ENCODE data around the gene TMEM256. TPM values are rescaled to one million over a fixed set of nuclear protein-coding genes. Genes with fewer than 3 reads are reported as not detected.

The TMEM256 gene
- total and polyA plus RNA-seq, 9 of the 15 experiments (the other 6 are each of a cell fraction or from before 2014, with no cell fraction given), result 43.4 to 177 (median 68.5) TPM

DNA sequence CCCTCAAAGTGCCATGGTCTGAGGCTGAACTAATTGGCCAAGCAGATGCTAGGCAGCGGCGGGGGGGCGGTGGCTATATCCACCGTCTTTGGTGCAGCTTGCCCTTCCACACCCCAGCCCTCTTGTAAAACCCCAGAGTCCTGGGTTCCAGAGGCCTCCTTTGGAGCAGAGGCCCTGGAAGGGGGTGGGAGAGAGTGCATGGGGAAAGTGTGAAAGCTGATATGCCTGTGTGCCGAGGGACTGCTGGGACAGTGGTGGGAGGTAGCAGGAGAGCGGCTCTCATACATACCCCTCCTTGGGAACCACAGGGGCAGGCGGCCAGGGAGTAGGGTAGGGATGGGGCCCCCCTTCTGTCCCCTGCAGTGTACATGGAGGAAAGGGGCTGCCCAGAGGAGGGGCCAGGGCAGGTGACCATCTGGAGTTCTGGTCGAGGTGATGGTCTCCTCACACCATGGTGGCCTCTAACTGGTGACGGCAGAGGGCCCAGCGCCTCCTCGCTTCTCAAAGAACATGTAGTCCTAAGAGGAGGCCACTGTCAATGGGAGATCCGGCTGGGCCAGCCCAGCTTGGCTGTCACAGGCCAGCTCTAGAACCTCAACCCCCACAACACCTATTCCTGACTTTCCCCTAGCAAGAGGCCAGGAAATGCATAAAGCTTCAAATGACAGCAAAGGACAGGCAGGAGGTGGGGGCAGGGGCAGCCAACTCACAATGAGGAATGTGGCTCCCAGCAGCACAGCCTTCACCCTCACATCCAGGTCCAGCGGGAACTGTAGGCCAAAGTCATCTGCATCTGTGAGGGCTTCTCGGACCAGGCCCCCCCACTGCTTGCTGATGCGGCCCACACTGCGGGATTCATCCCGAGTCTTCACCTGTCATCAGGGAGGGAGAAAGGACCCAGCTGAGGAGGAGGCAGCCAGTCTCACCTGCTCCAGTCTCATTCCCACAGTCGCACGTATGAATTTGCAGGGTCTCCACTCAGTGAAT is 13.7 kb downstream of the TMEM256 start:
- H4K20me1 ChIP-seq (replicated peaks; ENCODE audit: control insufficient read depth, insufficient read depth, low read length), result no peaks in the 10 kb centered on the region
- peaks cover 8% of the 10 kb centered on the region; the same call in 1 of the 3 replicates for H3K36me3 ChIP-seq (ENCODE audit: control insufficient read depth, insufficient read depth, low read length)
- H3K27ac ChIP-seq (ENCODE audit: extremely low read depth, low read depth, low read length), result no peak overlapping the region
- TF ChIP-seq ZNF644 (tag; IDR thresholded peaks at IDR 0.05; ENCODE audit: low read depth) (no peak), SNRNP70 (optimal IDR thresholded peaks at IDR 0.05; ENCODE audit: low read depth, low read length) (no peak), RBM22 (IDR thresholded peaks at IDR 0.05; ENCODE audit: low read depth, low read length, poor library complexity, severe bottlenecking) (no peak), POU5F1 (IDR thresholded peaks at IDR 0.05; ENCODE audit: borderline replicate concordance, low read depth, low read length, partially characterized antibody) (no peak), HMG20B (CRISPR knock-in tag; IDR thresholded peaks at IDR 0.05) (no peak), MAFF (IDR thresholded peaks at IDR 0.05; ENCODE audit: low read length) (no peak), GABPB2 (CRISPR knock-in tag; conservative IDR thresholded peaks at IDR 0.05) (no peak), DACH1 (IDR thresholded peaks at IDR 0.05; ENCODE audit: partially characterized antibody) (no peak), TCF7L2 (IDR thresholded peaks at IDR 0.05; ENCODE audit: low read depth, low read length) (no peak), ZNF24 (IDR thresholded peaks at IDR 0.05) (no peak), HNRNPLL (IDR thresholded peaks at IDR 0.05; ENCODE audit: low read depth, low read length, poor library complexity, severe bottlenecking) (no peak), ZFP36 (IDR thresholded peaks at IDR 0.05; ENCODE audit: low read depth, low read length, partially characterized antibody) (no peak)
- TF ChIP-seq, protein P1, sequence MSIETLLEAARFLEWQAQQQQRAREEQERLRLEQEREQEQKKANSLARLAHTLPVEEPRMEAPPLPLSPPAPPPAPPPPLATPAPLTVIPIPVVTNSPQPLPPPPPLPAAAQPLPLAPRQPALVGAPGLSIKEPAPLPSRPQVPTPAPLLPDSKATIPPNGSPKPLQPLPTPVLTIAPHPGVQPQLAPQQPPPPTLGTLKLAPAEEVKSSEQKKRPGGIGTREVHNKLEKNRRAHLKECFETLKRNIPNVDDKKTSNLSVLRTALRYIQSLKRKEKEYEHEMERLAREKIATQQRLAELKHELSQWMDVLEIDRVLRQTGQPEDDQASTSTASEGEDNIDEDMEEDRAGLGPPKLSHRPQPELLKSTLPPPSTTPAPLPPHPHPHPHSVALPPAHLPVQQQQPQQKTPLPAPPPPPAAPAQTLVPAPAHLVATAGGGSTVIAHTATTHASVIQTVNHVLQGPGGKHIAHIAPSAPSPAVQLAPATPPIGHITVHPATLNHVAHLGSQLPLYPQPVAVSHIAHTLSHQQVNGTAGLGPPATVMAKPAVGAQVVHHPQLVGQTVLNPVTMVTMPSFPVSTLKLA (conservative IDR thresholded peaks at IDR 0.05), result no peak
- H3K4me3 ChIP-seq, result no peak overlapping the region
- intact Hi-C loops (cut with micrococcal nuclease) (no loop called here), in situ Hi-C loops (cut with MboI) (no loop called here)
- POLR2A ChIA-PET, result interaction anchor here (1.1 to 1.5 kb wide), 2 partner anchors 45 to 96 kb away, joined by 3 read pairs; partner anchors contain the start of gene TMEM102
- no peaks in the 10 kb centered on the region for H3K9me1 ChIP-seq (ENCODE audit: control insufficient read depth, insufficient read depth, low read length)
- no peaks in the 10 kb centered on the region for H3K79me2 ChIP-seq (ENCODE audit: control insufficient read depth, insufficient read depth, low read length)
- H3K4me2 ChIP-seq (ENCODE audit: insufficient read depth, low read length), result no peak overlapping the region
- FAIRE-seq (no peak), ATAC-seq (no peak), DNase-seq (ENCODE audit: extremely low read depth in 1 of 4, low spot score in 3 of 4) (no peak)
- 73% methylated on average over 12 of the region's 19 CpGs for WGBS (ENCODE audit: insufficient coverage, low coverage, missing lambda C conversion rate)
- BruUV-seq (replicated peaks), result no TSS peak
- no peak overlapping the region for H2AFZ ChIP-seq (ENCODE audit: low read depth, low read length)
- no peaks in the 10 kb centered on the region for H3K27me3 ChIP-seq (ENCODE audit: control insufficient read depth in 2 of 2, insufficient read depth in 2 of 2, low read length in 2 of 2)
- CTCF ChIA-PET (ENCODE audit: low intra/inter-chr PET ratio), result no interaction called here
- peaks cover 3 to 23% of the 10 kb centered on the region in 2 experiments; a peak in 4 of 5 replicates for H3K4me1 ChIP-seq (replicated peaks in 1 of 2; ENCODE audit: control insufficient read depth in 2 of 2, insufficient read depth in 2 of 2, low read length in 2 of 2)
- H3K9ac ChIP-seq (ENCODE audit: insufficient read depth in 1 of 2, low read depth in 2 of 2, low read length in 2 of 2), result peak overlapping the region in 1 of 2 experiments; percentile 13; a peak in 2 of 4 replicates
- no peaks in the 10 kb centered on the region for H3K9me3 ChIP-seq (replicated peaks; ENCODE audit: control insufficient read depth, insufficient read depth, low read depth, low read length)
